HG03354 (cell line): ENCODE measurements around the gene TPPP2.

Source experiments
- ATAC-seq: cut with Tn5 transposase; IDR thresholded peaks from one replicate; pipeline ENCODE4 v1.9.1; 2021; ENCODE audit warnings: mild to moderate bottlenecking; ENCODE audit not compliant: unreplicated experiment, poor library complexity, severe bottlenecking

TPPP2 gene

DNA sequence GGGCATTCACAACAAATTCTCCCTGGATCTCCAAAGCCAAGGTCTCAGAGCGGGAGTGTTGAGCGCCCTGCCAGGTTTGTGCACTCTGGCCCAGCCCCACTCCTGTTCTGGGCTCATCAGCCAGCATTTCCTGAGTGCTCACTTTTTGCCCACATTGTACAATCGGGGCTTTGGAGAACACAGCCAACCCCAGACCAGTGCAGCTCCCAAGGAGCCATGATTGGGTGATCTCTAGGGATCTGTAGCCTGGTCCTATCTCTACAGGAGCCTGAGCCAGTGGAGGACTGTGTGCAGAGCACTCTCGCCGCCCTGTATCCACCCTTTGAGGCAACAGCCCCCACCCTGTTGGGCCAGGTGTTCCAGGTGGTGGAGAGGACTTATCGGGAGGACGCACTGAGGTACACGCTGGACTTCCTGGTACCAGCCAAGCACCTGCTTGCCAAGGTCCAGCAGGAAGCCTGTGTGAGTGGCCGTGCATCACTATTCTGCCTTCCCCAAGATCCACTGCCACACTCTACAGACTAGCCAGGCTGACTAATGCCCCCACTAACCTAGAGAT lies 42.8 kb downstream of the TPPP2 start:
- ATAC-seq, result no peak

GRCh38 chr14:21073921-21074320 lies 43.9 kb downstream of the TPPP2 start:
- no peak for ATAC-seq

GRCh38 chr14:21074398-21075272 lies 44.6 kb downstream of the TPPP2 start:
- ATAC-seq, result no peak

DNA sequence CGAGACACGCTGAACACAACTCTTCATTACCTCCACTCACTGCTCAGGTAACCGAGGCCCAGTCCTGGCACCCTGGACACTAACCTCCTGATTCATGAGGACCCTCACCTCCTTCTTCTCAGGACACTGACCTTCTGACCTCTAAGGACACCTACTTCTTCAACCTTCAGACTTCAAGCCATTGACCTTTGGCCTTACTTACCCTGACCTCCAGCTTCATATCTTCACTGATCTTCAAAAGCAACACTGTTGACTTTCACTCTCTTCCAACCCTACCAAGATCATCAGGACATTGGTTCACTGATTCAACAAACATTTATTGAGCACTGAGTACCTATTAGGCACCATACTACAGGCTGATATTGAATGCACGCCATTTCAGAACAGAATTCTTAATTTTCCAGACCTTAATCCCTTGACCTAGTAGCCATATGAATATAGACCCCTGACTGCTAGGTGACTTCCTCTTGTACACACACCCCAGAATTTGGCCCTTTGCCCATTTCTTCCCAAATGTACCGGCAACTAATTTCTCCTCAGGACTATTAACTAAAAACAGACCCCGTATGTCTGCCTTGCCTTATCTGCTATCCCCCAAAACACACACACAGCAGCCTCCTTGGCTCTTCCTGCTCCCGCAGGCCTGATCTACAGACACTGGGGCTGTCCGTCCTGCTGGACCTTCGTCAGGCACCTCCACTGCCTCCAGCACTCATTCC lies 45.9 kb downstream of the TPPP2 start:
- ATAC-seq, result no peak

- no peak for ATAC-seq
These were observed 47.7 kb downstream of the TPPP2 start for GRCh38 chr14:21077672-21078071.

- no peak for ATAC-seq
These were observed 48.3 kb downstream of the TPPP2 start for GRCh38 chr14:21078287-21078686.

DNA sequence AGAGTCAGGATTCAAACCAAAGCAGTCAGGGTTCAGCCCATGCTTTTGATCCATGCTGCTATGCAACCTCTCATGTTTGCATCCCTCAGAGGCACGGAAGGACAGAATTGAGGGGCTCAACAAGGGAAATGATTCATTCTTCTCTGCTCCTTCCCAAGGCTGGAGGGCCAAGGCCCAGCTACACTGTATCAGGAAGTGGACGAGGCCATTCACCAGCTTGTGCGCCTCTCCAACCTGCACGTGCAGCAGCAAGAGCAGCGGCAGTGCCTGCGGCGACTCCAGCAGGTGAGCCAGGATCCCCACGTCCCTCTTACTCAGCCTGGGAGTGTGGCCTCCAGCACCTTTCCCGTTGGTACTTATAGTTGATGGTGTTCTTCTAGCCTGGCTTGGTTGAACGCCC lies 48.7 kb downstream of the TPPP2 start:
- ATAC-seq, result no peak

DNA sequence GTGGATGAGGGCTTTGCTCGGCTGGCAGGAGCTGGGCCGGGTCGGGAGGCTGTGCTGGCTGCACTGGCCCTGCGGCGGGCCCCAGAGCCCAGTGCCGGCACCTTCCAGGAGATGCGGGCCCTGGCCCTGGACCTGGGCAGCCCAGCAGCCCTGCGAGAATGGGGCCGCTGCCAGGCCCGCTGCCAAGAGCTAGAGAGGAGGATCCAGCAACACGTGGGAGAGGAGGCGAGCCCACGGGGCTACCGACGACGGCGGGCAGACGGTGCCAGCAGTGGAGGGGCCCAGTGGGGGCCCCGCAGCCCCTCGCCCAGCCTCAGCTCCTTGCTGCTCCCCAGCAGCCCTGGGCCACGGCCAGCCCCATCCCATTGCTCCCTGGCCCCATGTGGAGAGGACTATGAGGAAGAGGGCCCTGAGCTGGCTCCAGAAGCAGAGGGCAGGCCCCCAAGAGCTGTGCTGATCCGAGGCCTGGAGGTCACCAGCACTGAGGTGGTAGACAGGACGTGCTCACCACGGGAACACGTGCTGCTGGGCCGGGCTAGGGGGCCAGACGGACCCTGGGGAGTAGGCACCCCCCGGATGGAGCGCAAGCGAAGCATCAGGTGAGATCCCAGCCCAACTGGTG lies 51.6 kb downstream of the TPPP2 start:
- ATAC-seq, result no peak
